ENCODE measurements around the gene TNFRSF13B.

TNFRSF13B gene

GRCh38 chr17:16944334-16945135 lies 27.4 kb downstream of the TNFRSF13B start:
- no peak for DNase-seq (ENCODE audit: low read depth)
- TF ChIP-seq, protein P1, sequence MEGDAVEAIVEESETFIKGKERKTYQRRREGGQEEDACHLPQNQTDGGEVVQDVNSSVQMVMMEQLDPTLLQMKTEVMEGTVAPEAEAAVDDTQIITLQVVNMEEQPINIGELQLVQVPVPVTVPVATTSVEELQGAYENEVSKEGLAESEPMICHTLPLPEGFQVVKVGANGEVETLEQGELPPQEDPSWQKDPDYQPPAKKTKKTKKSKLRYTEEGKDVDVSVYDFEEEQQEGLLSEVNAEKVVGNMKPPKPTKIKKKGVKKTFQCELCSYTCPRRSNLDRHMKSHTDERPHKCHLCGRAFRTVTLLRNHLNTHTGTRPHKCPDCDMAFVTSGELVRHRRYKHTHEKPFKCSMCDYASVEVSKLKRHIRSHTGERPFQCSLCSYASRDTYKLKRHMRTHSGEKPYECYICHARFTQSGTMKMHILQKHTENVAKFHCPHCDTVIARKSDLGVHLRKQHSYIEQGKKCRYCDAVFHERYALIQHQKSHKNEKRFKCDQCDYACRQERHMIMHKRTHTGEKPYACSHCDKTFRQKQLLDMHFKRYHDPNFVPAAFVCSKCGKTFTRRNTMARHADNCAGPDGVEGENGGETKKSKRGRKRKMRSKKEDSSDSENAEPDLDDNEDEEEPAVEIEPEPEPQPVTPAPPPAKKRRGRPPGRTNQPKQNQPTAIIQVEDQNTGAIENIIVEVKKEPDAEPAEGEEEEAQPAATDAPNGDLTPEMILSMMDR (IDR thresholded peaks at IDR 0.05; ENCODE audit: low read depth, low read length, missing control alignments): no peak
- in situ Hi-C loops (cut with HindIII; ENCODE audit: low sequenced_read_pairs): no loop called here
- no peak overlapping the region for H3K4me3 ChIP-seq (ENCODE audit: low read depth, low read length)

GRCh38 chr17:16943541-16944333 lies 28.2 kb downstream of the TNFRSF13B start:
- TF ChIP-seq, protein P1 (IDR thresholded peaks at IDR 0.05; ENCODE audit: low read depth, low read length, missing control alignments): no peak
- no peak overlapping the region for H3K4me3 ChIP-seq (ENCODE audit: low read depth, low read length)
- in situ Hi-C loops (cut with HindIII; ENCODE audit: low sequenced_read_pairs): no loop called here
- no peak for DNase-seq (ENCODE audit: low read depth)

DNA sequence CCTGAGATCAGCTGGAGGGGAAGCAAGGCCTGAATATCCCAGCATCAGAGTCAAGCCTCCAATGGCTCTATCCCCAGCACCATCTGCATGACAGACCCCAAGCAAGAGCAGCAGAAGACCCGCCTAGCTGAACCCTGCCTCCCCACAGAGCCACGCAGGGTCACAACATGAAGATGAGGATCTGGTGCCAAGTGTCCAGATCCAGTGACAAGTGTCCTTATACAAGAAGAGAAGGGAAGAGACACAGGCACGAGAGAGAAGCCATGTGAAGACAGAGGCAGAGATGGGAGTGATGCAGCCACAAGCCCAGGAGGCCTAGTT lies 28.9 kb downstream of the TNFRSF13B start:
- in situ Hi-C loops (cut with HindIII; ENCODE audit: low sequenced_read_pairs): no loop called here
- TF ChIP-seq, protein P1 (IDR thresholded peaks at IDR 0.05; ENCODE audit: low read depth, low read length, missing control alignments): no peak

DNA sequence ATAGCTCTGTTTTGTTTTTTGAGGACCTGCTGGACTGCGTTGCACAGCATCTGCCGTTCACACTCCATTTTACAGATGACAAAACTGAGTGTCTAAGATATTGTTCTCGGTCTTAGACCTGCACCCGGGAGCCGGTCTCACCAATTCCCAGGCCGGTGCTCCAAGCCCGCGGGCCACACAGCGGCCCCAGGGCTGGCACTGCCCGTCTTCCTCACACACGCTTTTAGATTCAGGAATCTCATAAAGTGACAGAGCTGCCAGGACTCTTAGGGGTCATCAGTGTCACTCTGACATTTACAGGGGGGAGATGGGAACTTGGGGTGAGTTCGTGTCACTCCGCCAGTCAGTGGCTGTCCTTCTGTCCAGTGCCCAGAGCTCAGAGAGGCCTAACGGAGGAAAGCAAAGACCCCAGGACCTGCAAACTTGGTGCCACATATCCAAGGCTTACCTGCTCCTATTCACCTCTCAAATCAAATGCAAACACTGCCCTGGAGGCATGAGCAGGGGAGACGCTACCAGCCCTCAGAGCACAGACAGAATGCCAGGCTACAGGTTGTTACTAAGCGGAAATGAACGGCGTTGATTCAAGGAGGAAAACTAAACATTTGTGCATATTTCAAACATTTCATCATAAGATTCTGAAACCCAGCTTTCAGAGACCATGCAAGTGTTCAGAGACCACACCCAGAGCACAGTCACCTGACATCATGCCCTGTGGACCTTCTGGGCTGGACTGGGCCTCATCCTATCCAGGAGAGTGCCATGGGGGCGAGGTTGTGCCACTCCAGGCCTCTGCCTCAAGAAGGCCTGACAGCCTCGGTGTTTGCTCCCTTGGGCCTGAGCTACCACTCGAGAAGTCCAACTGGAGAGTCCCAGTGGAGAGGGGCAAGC lies 29.5 kb downstream of the TNFRSF13B start:
- TF ChIP-seq, protein P1 (IDR thresholded peaks at IDR 0.05; ENCODE audit: low read depth, low read length, missing control alignments): no peak

More for the DNA sequence above, 28.9 kb downstream of the TNFRSF13B start:
- no peak overlapping the region for H3K4me3 ChIP-seq (ENCODE audit: low read depth, low read length)
- no peak for DNase-seq (ENCODE audit: low read depth)

GRCh38 chr17:16941072-16942036 lies 30.6 kb downstream of the TNFRSF13B start:
- TF ChIP-seq, protein P1 (IDR thresholded peaks at IDR 0.05; ENCODE audit: low read depth, low read length, missing control alignments): no peak
- no peak overlapping the region for H3K4me3 ChIP-seq (ENCODE audit: low read depth, low read length)
- in situ Hi-C loops (cut with HindIII; ENCODE audit: low sequenced_read_pairs): no loop called here
- no peak for DNase-seq (ENCODE audit: low read depth)

More for the DNA sequence above, 29.5 kb downstream of the TNFRSF13B start:
- no peak for DNase-seq (ENCODE audit: low read depth)
- no peak overlapping the region for H3K4me3 ChIP-seq (ENCODE audit: low read depth, low read length)
- in situ Hi-C loops (cut with HindIII; ENCODE audit: low sequenced_read_pairs): no loop called here
